Testis (tissue), 2 donors: ENCODE results near the gene PPP1R18.

Experiments
- CTCF ChIP-seq, 3 experiments: fragments of 450-650 bp in 2 of 3; fragments of 200-600 bp in 1 of 3; sonication (generic) in 1 of 3; IDR thresholded peaks; one replicate each; pipeline ENCODE4 v1.5.1; 2016 to 2019; ENCODE audit warnings: antibody characterized with exemption in 3 of 3, mild to moderate bottlenecking in 2 of 3, moderate library complexity in 1 of 3
- POLR2A ChIP-seq: fragments of 450-650 bp; IDR thresholded peaks from one replicate; pipeline ENCODE4 v1.6.1; 2017; ENCODE audit warnings: antibody characterized with exemption, mild to moderate bottlenecking, moderate library complexity

GRCh38 chr6:30735668-30736314, 49.3 kb upstream of the PPP1R18 start:
- TF ChIP-seq CTCF (IDR thresholded peaks at IDR 0.05): no peak
- no peak for TF ChIP-seq POLR2A
